Epithelial cell of proximal tubule (primary cell): ENCODE results near the gene TMEM107. TPM values are rescaled to one million over a fixed set of nuclear protein-coding genes. Genes with fewer than 3 reads are reported as not detected.

Experiments
- DNase-seq: peaks from one replicate; pipeline ENCODE4 v3.0.0-alpha.2; 2011; ENCODE audit warnings: low read depth
- H3K4me3 ChIP-seq: 2 replicates; pipeline ENCODE4 v1.5.1; 2011; ENCODE audit warnings: low read depth, mild to moderate bottlenecking, low read length
- total RNA-seq: library from RNA; depleted of rRNA; stranded (reverse); fragments of >200 nt; gene quantifications from 2 replicates; pipeline ENCODE4 v1.2.3, GENCODE V29; 2015
- TF ChIP-seq, protein P1 (sequence below): conservative IDR thresholded peaks from 2 replicates; pipeline ENCODE4 v1.5.1; 2012; ENCODE audit warnings: low read depth, mild to moderate bottlenecking, low read length

TMEM107 gene
- total RNA-seq, 1 donor from 2014 or later: 24.3 TPM

DNA sequence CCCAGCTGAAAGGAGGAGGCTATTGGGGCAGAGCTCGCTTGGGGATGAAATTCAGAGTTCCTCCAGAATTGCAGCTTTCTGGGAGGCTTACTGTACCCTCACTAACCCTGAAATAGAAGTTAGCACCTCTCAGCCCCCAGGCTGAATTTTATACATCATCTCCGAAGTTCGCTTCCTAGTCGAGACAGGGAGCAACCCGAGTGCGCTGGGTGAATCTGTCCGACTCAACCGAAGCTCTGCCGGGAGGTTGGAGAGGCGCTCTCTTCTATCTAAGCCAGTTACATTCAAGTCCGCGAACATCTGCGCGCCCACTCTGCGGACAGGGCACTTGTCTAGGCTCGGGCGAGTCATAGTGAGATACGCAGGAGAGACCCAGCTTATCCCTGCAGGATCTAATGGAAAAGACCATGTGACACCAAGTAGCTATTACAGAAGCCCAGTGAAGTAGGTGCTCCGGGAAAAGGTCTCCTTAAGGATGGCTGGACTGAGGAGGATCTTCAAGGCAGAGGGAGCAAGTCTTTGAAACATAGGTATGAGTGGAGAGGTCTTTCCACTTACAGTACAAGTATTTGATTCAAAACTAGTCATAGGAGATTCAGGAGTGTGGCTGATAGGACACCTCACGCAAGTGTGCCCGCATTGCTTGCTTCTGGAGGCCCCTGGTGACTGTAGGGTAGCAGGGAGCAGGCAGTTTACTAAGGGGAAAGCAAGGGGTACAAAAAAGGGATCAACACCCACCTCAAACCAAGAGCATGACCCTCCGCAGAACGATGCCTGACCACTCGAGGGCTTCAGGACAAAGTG is 51.6 kb downstream of the TMEM107 start:
- TF ChIP-seq, protein P1, sequence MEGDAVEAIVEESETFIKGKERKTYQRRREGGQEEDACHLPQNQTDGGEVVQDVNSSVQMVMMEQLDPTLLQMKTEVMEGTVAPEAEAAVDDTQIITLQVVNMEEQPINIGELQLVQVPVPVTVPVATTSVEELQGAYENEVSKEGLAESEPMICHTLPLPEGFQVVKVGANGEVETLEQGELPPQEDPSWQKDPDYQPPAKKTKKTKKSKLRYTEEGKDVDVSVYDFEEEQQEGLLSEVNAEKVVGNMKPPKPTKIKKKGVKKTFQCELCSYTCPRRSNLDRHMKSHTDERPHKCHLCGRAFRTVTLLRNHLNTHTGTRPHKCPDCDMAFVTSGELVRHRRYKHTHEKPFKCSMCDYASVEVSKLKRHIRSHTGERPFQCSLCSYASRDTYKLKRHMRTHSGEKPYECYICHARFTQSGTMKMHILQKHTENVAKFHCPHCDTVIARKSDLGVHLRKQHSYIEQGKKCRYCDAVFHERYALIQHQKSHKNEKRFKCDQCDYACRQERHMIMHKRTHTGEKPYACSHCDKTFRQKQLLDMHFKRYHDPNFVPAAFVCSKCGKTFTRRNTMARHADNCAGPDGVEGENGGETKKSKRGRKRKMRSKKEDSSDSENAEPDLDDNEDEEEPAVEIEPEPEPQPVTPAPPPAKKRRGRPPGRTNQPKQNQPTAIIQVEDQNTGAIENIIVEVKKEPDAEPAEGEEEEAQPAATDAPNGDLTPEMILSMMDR: no peak
- no peak for DNase-seq
- H3K4me3 ChIP-seq: peak overlapping the region; percentile 75

DNA sequence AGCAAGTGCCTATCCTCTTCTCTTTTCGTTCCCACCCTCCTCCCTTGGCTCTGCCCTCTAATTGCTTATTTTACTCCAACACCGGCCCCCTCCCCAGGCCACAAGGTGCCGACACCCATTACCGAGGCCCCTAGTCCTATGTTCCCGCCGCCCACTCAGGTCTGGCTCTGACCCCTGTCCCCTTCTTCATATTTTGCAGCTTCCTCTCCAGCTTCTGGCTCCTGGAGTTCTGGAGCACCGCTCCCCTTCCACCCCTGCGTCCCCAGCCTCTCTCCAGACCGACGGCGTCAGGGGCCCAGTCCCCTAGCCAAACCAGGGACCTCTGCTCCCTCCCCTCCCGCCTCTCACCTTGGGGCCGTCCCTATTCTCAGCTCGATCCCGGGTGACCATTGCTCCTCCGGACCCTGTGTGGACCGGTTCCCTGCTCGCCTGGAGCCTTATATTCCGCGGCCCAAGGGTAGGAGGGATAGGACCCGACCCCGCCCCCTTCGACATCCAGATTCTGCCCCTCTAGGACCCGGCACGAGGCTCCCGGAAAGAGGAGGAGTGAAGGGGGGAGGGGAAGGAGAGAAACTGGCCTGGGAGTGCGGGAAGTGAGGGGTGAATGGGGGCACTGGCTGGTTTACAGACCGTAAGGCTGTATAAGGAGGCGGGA is 52.4 kb downstream of the TMEM107 start, which contains the start of gene HES7:
Gene HES7 (minus strand): TSS at position 412 of the 655 bp plus-strand sequence. CDS start 22 bp downstream, at position 390.
- H3K4me3 ChIP-seq: peak within 1 kb of the TSS; percentile 75
- DNase-seq: no peak
- TF ChIP-seq, protein P1: no peak

DNA sequence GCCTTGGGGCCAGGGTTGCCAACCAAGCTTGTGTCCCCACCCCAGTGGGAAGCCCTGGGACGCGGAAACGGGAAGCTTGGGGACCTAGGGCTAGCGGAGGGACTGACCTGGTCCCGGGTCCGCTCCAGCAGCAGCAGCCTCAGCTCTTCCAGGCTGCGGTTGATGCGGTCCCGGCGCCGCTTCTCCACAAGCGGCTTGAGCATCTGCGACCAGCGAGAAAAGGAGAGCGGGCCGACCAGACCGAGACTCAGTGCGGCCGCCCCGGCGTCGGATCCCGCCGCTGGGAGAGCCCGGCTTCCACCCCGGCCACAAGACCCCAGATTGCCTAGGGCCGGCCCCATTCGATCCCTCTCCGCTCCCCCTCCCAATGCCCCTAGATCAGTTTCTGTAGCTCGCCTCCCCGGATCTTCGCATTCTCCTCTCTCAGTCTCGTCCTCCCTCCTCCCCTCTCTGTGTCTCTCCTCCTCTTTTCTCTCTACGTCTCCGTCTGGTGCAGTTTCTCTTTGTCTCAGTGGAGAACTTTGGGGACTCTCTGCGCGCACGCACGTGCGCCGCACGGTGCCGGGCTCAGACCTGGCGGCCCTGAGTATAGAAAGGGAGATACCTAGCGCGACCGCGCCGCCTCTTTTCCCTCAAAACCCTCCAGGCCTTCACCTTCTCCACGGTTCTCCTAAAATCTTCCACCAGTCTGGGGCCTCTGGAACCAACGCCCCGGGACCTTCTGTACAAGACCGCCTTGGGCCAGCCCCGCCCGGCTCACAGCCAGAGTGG is 53.1 kb downstream of the TMEM107 start:
- no peak for DNase-seq
- TF ChIP-seq, protein P1: no peak
- peak overlapping the region; percentile 75 for H3K4me3 ChIP-seq

Other genes with a start within 250 kb of the TMEM107 start
- 0.06 and 1.2 TPM in 2 replicates for gene KCNAB3, start 246.5 kb downstream of the TMEM107 start, total RNA-seq
- gene TRAPPC1, start 244.4 kb downstream of the TMEM107 start, total RNA-seq: 76.1 and 95.3 TPM in 2 replicates
- gene CNTROB, start 244.2 kb downstream of the TMEM107 start, total RNA-seq: 26.8 and 44.9 TPM in 2 replicates
- gene GUCY2D, start 173.8 kb downstream of the TMEM107 start, total RNA-seq: not detected in 2 replicates
- gene ALOX15B, start 137.3 kb downstream of the TMEM107 start, total RNA-seq: 0.07 and 1.3 TPM in 2 replicates
- gene ALOX12B, start 88.7 kb downstream of the TMEM107 start, total RNA-seq: 0.35 TPM in 1 of 2 replicates, not detected in the other
- 0.36 TPM in 1 of 2 replicates, not detected in the other for gene ALOXE3, start 57.9 kb downstream of the TMEM107 start, total RNA-seq
- 0.35 TPM in 1 of 2 replicates, not detected in the other for gene HES7, start 52.3 kb downstream of the TMEM107 start, total RNA-seq
- gene PER1, start 24.0 kb downstream of the TMEM107 start, total RNA-seq: 13.1 and 17.1 TPM in 2 replicates
- gene VAMP2, start 13.4 kb downstream of the TMEM107 start, total RNA-seq: 2.1 and 7.0 TPM in 2 replicates
- gene BORCS6, start 13.8 kb upstream of the TMEM107 start, total RNA-seq: 9.5 and 11.4 TPM in 2 replicates
- 136 and 165 TPM in 2 replicates for gene AURKB, start 34.2 kb upstream of the TMEM107 start, total RNA-seq
- gene CTC1, start 71.7 kb upstream of the TMEM107 start, total RNA-seq: 9.1 and 13.0 TPM in 2 replicates
- 37.2 and 58.1 TPM in 2 replicates for gene PFAS, start 72.9 kb upstream of the TMEM107 start, total RNA-seq
- 36.5 and 37.8 TPM in 2 replicates for gene RANGRF, start 112.3 kb upstream of the TMEM107 start, total RNA-seq
- 0.58 and 3.3 TPM in 2 replicates for gene SLC25A35, start 119.0 kb upstream of the TMEM107 start, total RNA-seq
- 0.06 TPM in 1 of 2 replicates, not detected in the other for gene ARHGEF15, start 133.9 kb upstream of the TMEM107 start, total RNA-seq
- gene ODF4, start 163.5 kb upstream of the TMEM107 start, total RNA-seq: not detected in 2 replicates
- gene RPL26, start 206.8 kb upstream of the TMEM107 start, total RNA-seq: 2,667 and 4,627 TPM in 2 replicates
- gene RNF222, start 221.4 kb upstream of the TMEM107 start, total RNA-seq: 0.12 and 0.80 TPM in 2 replicates